GM12891 (cell line): Measurements from ENCODE around the gene PITX2.

ENCODE experiments used
- PAX5 ChIP-seq: IDR thresholded peaks from 2 replicates; pipeline ENCODE4 v1.6.1; 2011; ENCODE audit warnings: low read length, moderate library complexity, mild to moderate bottlenecking; ENCODE audit not compliant: insufficient read depth, severe bottlenecking
- POLR2A ChIP-seq: IDR thresholded peaks from 2 replicates; pipeline ENCODE4 v1.6.1; 2011; ENCODE audit warnings: low read depth, low read length, control low read depth
- POLR2AphosphoS5 ChIP-seq: IDR thresholded peaks from 2 replicates; pipeline ENCODE4 v1.6.1; 2011; ENCODE audit warnings: low read depth, low read length, control low read depth
- POU2F2 ChIP-seq: IDR thresholded peaks from 2 replicates; pipeline ENCODE4 v1.6.1; 2011; ENCODE audit warnings: low read depth, mild to moderate bottlenecking, control low read depth, low read length, moderate library complexity
- SPI1 ChIP-seq: IDR thresholded peaks from 2 replicates; pipeline ENCODE4 v1.6.1; 2011; ENCODE audit warnings: low read depth, low read length, control low read depth
- TAF1 ChIP-seq: IDR thresholded peaks from 2 replicates; pipeline ENCODE4 v1.6.1; 2011; ENCODE audit warnings: low read depth, low read length, control low read depth

- TF ChIP-seq POLR2A (no peak), TAF1 (no peak), POLR2AphosphoS5 (no peak), SPI1 (no peak), PAX5 (no peak), POU2F2 (no peak)
These were observed 35.1 kb downstream of the PITX2 start for GRCh38 chr4:110587666-110588285.
